Measurements from ENCODE around the gene SPG7. TPM values are rescaled to one million over a fixed set of nuclear protein-coding genes. Genes with fewer than 3 reads are reported as not detected.

Gene SPG7
- total RNA-seq, 4 donors from 2014 or later, result 83.3 to 152 (median 105) TPM

GRCh38 chr16:89574681-89575246, 66.6 kb downstream of the SPG7 start:
- TF ChIP-seq CTCF (IDR thresholded peaks at IDR 0.05; ENCODE audit: low read depth), result no peak

GRCh38 chr16:89575247-89576152, 67.3 kb downstream of the SPG7 start, which contains the start of gene CPNE7:
Gene CPNE7, plus strand, starts transcription at chr16:89575758. Its CDS starts 140 bp downstream, at chr16:89575898.
- TF ChIP-seq CTCF (IDR thresholded peaks at IDR 0.05; ENCODE audit: low read depth), result no peak

GRCh38 chr16:89576153-89577054, 68.2 kb downstream of the SPG7 start:
- no peak for TF ChIP-seq CTCF (IDR thresholded peaks at IDR 0.05; ENCODE audit: low read depth)

- no peak for TF ChIP-seq CTCF (IDR thresholded peaks at IDR 0.05; ENCODE audit: low read depth)
Observed at GRCh38 chr16:89577055-89577759, 69.0 kb downstream of the SPG7 start.

- no peak for TF ChIP-seq CTCF (IDR thresholded peaks at IDR 0.05; ENCODE audit: low read depth)
Observed at GRCh38 chr16:89579351-89579750, 71.1 kb downstream of the SPG7 start.

- no peak for TF ChIP-seq CTCF (IDR thresholded peaks at IDR 0.05; ENCODE audit: low read depth)
Observed at GRCh38 chr16:89581045-89581695, 73.0 kb downstream of the SPG7 start.

Data from subcutaneous adipose tissue (tissue), 4 donors.